Endothelial cell of umbilical vein (primary cell): Measurements from ENCODE around the gene MAT1A. TPM values are rescaled to one million over a fixed set of nuclear protein-coding genes. Genes with fewer than 3 reads are reported as not detected.

Experiments
- BruUV-seq: library from RNA; stranded (reverse); fragments of 400-500 nt; replicated peaks from 2 replicates; lab custom pipeline; 2021; lab: Mats Ljungman, UMichigan
- CTCF ChIA-PET: fragments of 300-600, 350-600 bp; sonication (Branson Sonifier 250); formaldehyde crosslinking; loops from one replicate; lab custom pipeline; 2021; ENCODE audit warnings: antibody characterized with exemption, inconsistent platforms; lab: Charles Lee
- POLR2A ChIA-PET: fragments of 300-600, 350-600 bp; sonication (Branson Sonifier 250); formaldehyde crosslinking; loops from one replicate; lab custom pipeline; 2021; ENCODE audit warnings: antibody characterized with exemption, inconsistent platforms; lab: Charles Lee
- DNase-seq: peaks from one replicate; pipeline ENCODE4 v3.0.0-alpha.2; 2011; ENCODE audit warnings: low read depth, low spot score
- FAIRE-seq: peaks from 2 replicates; lab custom pipeline; 2011; peaks lifted over from hg19 to GRCh38; lab: Jason Lieb, UNC
- H2AFZ ChIP-seq: 2 replicates; pipeline ENCODE4 v1.6.0; 2012; ENCODE audit warnings: low read depth, low read length, control low read depth, inconsistent platforms
- H3K27ac ChIP-seq: 2 replicates; pipeline ENCODE4 v1.5.1; 2011; ENCODE audit warnings: low read depth, mild to moderate bottlenecking, control low read depth, low read length, moderate library complexity; ENCODE audit not compliant: insufficient read depth
- H3K27me3 ChIP-seq, 2 experiments: 2 replicates each; pipeline versions ENCODE4 v1.6.0 to v1.6.1; 2011; ENCODE audit warnings: low read length in 2 of 2, mixed read lengths in 1 of 2; ENCODE audit not compliant: control insufficient read depth in 2 of 2, insufficient read depth in 2 of 2
- H3K36me3 ChIP-seq, 2 experiments: 2 replicates in 1 of 2; 3 replicates in 1 of 2; pipeline ENCODE4 v1.5.1; 2011; ENCODE audit warnings: low read length in 2 of 2, mild to moderate bottlenecking in 1 of 2, moderate library complexity in 1 of 2; ENCODE audit not compliant: control insufficient read depth in 2 of 2, insufficient read depth in 2 of 2; ENCODE audit errors: extremely low read depth in 1 of 2
- H3K4me1 ChIP-seq: 3 replicates; pipeline ENCODE4 v1.5.1; 2011; ENCODE audit warnings: mild to moderate bottlenecking, low read length; ENCODE audit not compliant: control insufficient read depth, insufficient read depth; ENCODE audit errors: extremely low read depth
- H3K4me2 ChIP-seq: 2 replicates; pipeline ENCODE4 v1.6.1; 2011; ENCODE audit warnings: low read length, control low read depth, mixed read lengths; ENCODE audit not compliant: insufficient read depth
- H3K4me3 ChIP-seq, 3 experiments: fragments of 200-600 bp in 1 of 3; sonication (generic), shearing (Covaris generic) in 1 of 3; replicated peaks in 1 of 3; 2 replicates each; pipeline ENCODE4 v1.5.1; 2011 to 2016; ENCODE audit warnings: control low read depth in 3 of 3, low read length in 3 of 3, mild to moderate bottlenecking in 2 of 3, inconsistent platforms in 1 of 3, low read depth in 1 of 3, moderate library complexity in 1 of 3; ENCODE audit not compliant: insufficient read depth in 1 of 3
- H3K79me2 ChIP-seq: 2 replicates; pipeline ENCODE4 v1.6.0; 2012; ENCODE audit warnings: low read length, inconsistent platforms; ENCODE audit not compliant: control insufficient read depth, insufficient read depth
- H3K9ac ChIP-seq: replicated peaks from 2 replicates; pipeline ENCODE3; 2011; ENCODE audit warnings: low read length, control low read depth; ENCODE audit not compliant: insufficient read depth; ENCODE audit errors: extremely low read depth
- H3K9me1 ChIP-seq: replicated peaks from 3 replicates; pipeline ENCODE4 v1.6.0; 2011; ENCODE audit warnings: mild to moderate bottlenecking, low read length; ENCODE audit not compliant: control insufficient read depth, insufficient read depth; ENCODE audit errors: extremely low read depth
- H3K9me3 ChIP-seq: replicated peaks from 2 replicates; pipeline ENCODE4 v1.5.1; 2012; ENCODE audit warnings: low read length, inconsistent platforms; ENCODE audit not compliant: control insufficient read depth, insufficient read depth
- H4K20me1 ChIP-seq: replicated peaks from 2 replicates; pipeline ENCODE3; 2011; ENCODE audit warnings: mild to moderate bottlenecking, low read length; ENCODE audit not compliant: control insufficient read depth, insufficient read depth; ENCODE audit errors: extremely low read depth
- CTCF ChIP-seq, 2 donors: IDR thresholded peaks; 1 replicate in 1 of 2; 2 replicates in 1 of 2; pipeline ENCODE4 v1.5.1; 2011; ENCODE audit warnings: low read length in 2 of 2, mild to moderate bottlenecking in 2 of 2, moderate library complexity in 2 of 2, control low read depth in 1 of 2, inconsistent platforms in 1 of 2, low read depth in 1 of 2; ENCODE audit not compliant: insufficient read depth in 1 of 2; ENCODE audit errors: extremely low read depth in 1 of 2
- EZH2 ChIP-seq: IDR thresholded peaks from 2 replicates; pipeline ENCODE4 v1.6.1; 2012; ENCODE audit warnings: borderline replicate concordance, low read depth, mild to moderate bottlenecking, moderate library complexity, low read length, inconsistent platforms; ENCODE audit not compliant: severe bottlenecking
- FOS ChIP-seq: IDR thresholded peaks from 2 replicates; pipeline ENCODE4 v1.6.1; 2011; ENCODE audit warnings: mild to moderate bottlenecking, low read length, moderate library complexity, borderline replicate concordance; ENCODE audit not compliant: insufficient read depth
- GATA2 ChIP-seq: IDR thresholded peaks from 2 replicates; pipeline ENCODE4 v1.7.0; 2011; ENCODE audit warnings: low read depth, mild to moderate bottlenecking, moderate library complexity, mixed read lengths, low read length; ENCODE audit not compliant: insufficient read length, insufficient read depth
- JUN ChIP-seq: IDR thresholded peaks from 2 replicates; pipeline ENCODE4 v1.6.1; 2011; ENCODE audit warnings: borderline replicate concordance, low read depth; ENCODE audit not compliant: insufficient read length, insufficient read depth
- MYC ChIP-seq: IDR thresholded peaks from one replicate; pipeline ENCODE4 v1.6.1; 2011; ENCODE audit warnings: mild to moderate bottlenecking, low read depth, low read length
- POLR2A ChIP-seq: IDR thresholded peaks from 2 replicates; pipeline ENCODE4 v1.6.1; 2012; ENCODE audit warnings: low read depth, mild to moderate bottlenecking, control low read depth, low read length
- POLR2AphosphoS5 ChIP-seq: IDR thresholded peaks from 2 replicates; pipeline ENCODE4 v1.6.1; 2012; ENCODE audit warnings: low read depth, mild to moderate bottlenecking, control low read depth, low read length, moderate library complexity; ENCODE audit not compliant: insufficient read depth
- dilution Hi-C: fragments of 300-500 bp; cut with MboI; formaldehyde crosslinking; loops from one replicate; pipeline ENCODE4 v1.15.0; 2019; ENCODE audit warnings: low sequenced_read_pairs; ENCODE audit not compliant: extremely low pct_ligation_motif_present
- intact Hi-C: fragments of 100-400 bp; cut with micrococcal nuclease; formaldehyde crosslinking; loops from one replicate; pipeline ENCODE4 v1.10.0; 2022
- polyA plus RNA-seq, 4 experiments: library from polyadenylated mRNA; depleted of rRNA in 3 of 4; stranded (reverse) in 3 of 4; unstranded in 1 of 4; fragments of >200 nt; gene quantifications; 2 replicates each; pipeline versions ENCODE4 v1.2.1 to v1.2.3, GENCODE V29; 2011 to 2012; ENCODE audit warnings: missing spikeins in 1 of 4
- total RNA-seq: library from RNA; stranded (reverse); gene quantifications from 2 replicates; pipeline ENCODE4 v1.2.3, GENCODE V29; 2021
- TF ChIP-seq, protein P1 (sequence below): IDR thresholded peaks from 2 replicates; pipeline ENCODE4 v1.6.1; 2011; ENCODE audit not compliant: insufficient read depth, insufficient read length

MAT1A gene
- total and polyA plus RNA-seq, 2 donors (not counting 3 experiments of a cell fraction or from before 2014, with no cell fraction given): not detected

- POLR2A ChIA-PET: no interaction called here
Observed at GRCh38 chr10:80320377-80320776, 30.9 kb upstream of the MAT1A start.

More at GRCh38 chr10:80320377-80320776, 30.9 kb upstream of the MAT1A start:
- no peak for DNase-seq
- no peak for FAIRE-seq
- no peak overlapping the region for H3K27ac ChIP-seq
- dilution Hi-C loops: no loop called here
- H3K4me3 ChIP-seq: no peak overlapping the region
- no peak for TF ChIP-seq EZH2
- TF ChIP-seq JUN: no peak
- TF ChIP-seq, protein P1, sequence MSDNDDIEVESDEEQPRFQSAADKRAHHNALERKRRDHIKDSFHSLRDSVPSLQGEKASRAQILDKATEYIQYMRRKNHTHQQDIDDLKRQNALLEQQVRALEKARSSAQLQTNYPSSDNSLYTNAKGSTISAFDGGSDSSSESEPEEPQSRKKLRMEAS: no peak
- no peak for TF ChIP-seq CTCF (IDR thresholded peaks at IDR 0.05; ENCODE audit: extremely low read depth in 1 of 2, insufficient read depth in 1 of 2, low read depth in 1 of 2, low read length in 2 of 2)
- no peak for TF ChIP-seq POLR2A
- TF ChIP-seq POLR2AphosphoS5: no peak
- TF ChIP-seq GATA2: no peak
- no peak for TF ChIP-seq MYC
- TF ChIP-seq FOS: no peak
- no peaks in the 10 kb centered on the region for H3K36me3 ChIP-seq
- no peaks in the 10 kb centered on the region for H3K9me3 ChIP-seq
- H3K4me1 ChIP-seq: no peaks in the 10 kb centered on the region
- no peak overlapping the region for H3K9ac ChIP-seq
- no peaks in the 10 kb centered on the region for H4K20me1 ChIP-seq
- no peaks in the 10 kb centered on the region for H3K9me1 ChIP-seq
- no TSS peak for BruUV-seq
- CTCF ChIA-PET: no interaction called here
- peaks cover 5 to 7% of the 10 kb centered on the region in 2 experiments for H3K27me3 ChIP-seq
- H3K79me2 ChIP-seq: no peaks in the 10 kb centered on the region
- intact Hi-C loops: no loop called here
- no peak overlapping the region for H3K4me2 ChIP-seq
- H2AFZ ChIP-seq: no peak overlapping the region
